ENCODE data around the gene GGT6.

GRCh38 chr17:4562015-4562969 lies 1.9 kb upstream of the GGT6 start:
- TF ChIP-seq CTCF (IDR thresholded peaks at IDR 0.05; ENCODE audit: insufficient read depth, low read depth, low read length) (no peak), EZH2 (IDR thresholded peaks at IDR 0.05; ENCODE audit: insufficient read depth, low read length) (no peak)

Data from astrocyte (in vitro differentiated cells and primary cell).